Caco-2 (cell line): ENCODE results near the gene KLRG1. TPM values are rescaled to one million over a fixed set of nuclear protein-coding genes. Genes with fewer than 3 reads are reported as not detected.

Experiments used
- Bru-seq: library from RNA; stranded (reverse); fragments of 400-500 nt; gene quantifications from one replicate; lab custom pipeline; 2021; lab: Mats Ljungman, UMichigan
- BruChase-seq, 2 experiments: library from RNA; stranded (reverse); fragments of 400-500 nt; gene quantifications; one replicate each; lab custom pipeline; 2021; lab: Mats Ljungman, UMichigan
- BruUV-seq: library from RNA; stranded (reverse); fragments of 400-500 nt; replicated peaks from 2 replicates; lab custom pipeline; 2021; lab: Mats Ljungman, UMichigan
- CTCF ChIA-PET: fragments of 300-600 bp; sonication (Branson Sonifier 250); formaldehyde crosslinking; loops from one replicate; lab custom pipeline; 2022; ENCODE audit warnings: antibody characterized with exemption; lab: Charles Lee
- POLR2A ChIA-PET: fragments of 300-600 bp; sonication (Branson Sonifier 250); formaldehyde crosslinking; loops from one replicate; lab custom pipeline; 2022; ENCODE audit warnings: antibody characterized with exemption; lab: Charles Lee
- DNase-seq, 2 experiments: peaks; one replicate each; pipeline versions ENCODE4 v3.0.0 to v3.0.0-alpha.2; 2020 to 2022
- H3K27me3 ChIP-seq: replicated peaks from 2 replicates; pipeline ENCODE4 v1.6.0; 2011; ENCODE audit warnings: low read length; ENCODE audit not compliant: control insufficient read depth, insufficient read depth
- H3K36me3 ChIP-seq: 2 replicates; pipeline ENCODE4 v1.5.1; 2011; ENCODE audit warnings: low read length; ENCODE audit not compliant: control insufficient read depth, insufficient read depth
- H3K4me1 ChIP-seq: fragments of 250-450 bp; sonication (Bioruptor Pico); 2 replicates; pipeline ENCODE4 v1.5.1; 2020; ENCODE audit warnings: mild to moderate bottlenecking
- H3K4me3 ChIP-seq: 2 replicates; pipeline ENCODE4 v1.5.1; 2011; ENCODE audit warnings: low read depth, mild to moderate bottlenecking, control low read depth, low read length
- H3K9me3 ChIP-seq: fragments of 250-450 bp; sonication (Bioruptor Pico); 2 replicates; pipeline ENCODE4 v1.5.1; 2020; ENCODE audit warnings: mild to moderate bottlenecking, moderate library complexity
- H3K27ac Mint-ChIP-seq: one replicate; pipeline ENCODE4 v1.8.0; 2022; ENCODE audit warnings: mixed read lengths; ENCODE audit not compliant: unreplicated experiment
- H3K27me3 Mint-ChIP-seq: one replicate; pipeline ENCODE4 v1.8.0; 2022; ENCODE audit warnings: mixed read lengths; ENCODE audit not compliant: insufficient read depth, unreplicated experiment
- H3K36me3 Mint-ChIP-seq: one replicate; pipeline ENCODE4 v1.8.0; 2022; ENCODE audit warnings: mild to moderate bottlenecking, mixed read lengths; ENCODE audit not compliant: insufficient read depth, unreplicated experiment
- H3K4me1 Mint-ChIP-seq: one replicate; pipeline ENCODE4 v1.8.0; 2022; ENCODE audit warnings: low read depth, mixed read lengths; ENCODE audit not compliant: unreplicated experiment
- H3K4me3 Mint-ChIP-seq: one replicate; pipeline ENCODE4 v1.8.0; 2022; ENCODE audit warnings: mild to moderate bottlenecking, moderate library complexity, mixed read lengths; ENCODE audit not compliant: unreplicated experiment
- H3K9me3 Mint-ChIP-seq: one replicate; pipeline ENCODE4 v1.8.0; 2022; ENCODE audit warnings: mixed read lengths; ENCODE audit not compliant: unreplicated experiment
- intact Hi-C: fragments of 100-400 bp; cut with micrococcal nuclease; formaldehyde crosslinking; loops from one replicate; pipeline ENCODE4 v1.10.0; 2022; ENCODE audit not compliant: unreplicated experiment
- long read RNA-seq: library from polyadenylated mRNA; stranded (forward); transcript quantifications from one replicate; pipeline ENCODE4 v2.0.0, GENCODE V29; 2022
- total RNA-seq: library from RNA; stranded (reverse); gene quantifications from 2 replicates; pipeline ENCODE4 v1.2.3, GENCODE V29; 2022
- TF ChIP-seq, protein P1 (sequence below), 2 experiments: fragments of 200-600 bp in 1 of 2; IDR thresholded peaks; 1 replicate in 1 of 2; 2 replicates in 1 of 2; pipeline versions ENCODE4 v1.5.1 to v1.8.0; 2011 to 2022; ENCODE audit warnings: antibody characterized with exemption in 1 of 2, control low read depth in 1 of 2, inconsistent platforms in 1 of 2, low read depth in 1 of 2, low read length in 1 of 2, mild to moderate bottlenecking in 1 of 2, moderate library complexity in 1 of 2; ENCODE audit not compliant: insufficient read depth in 1 of 2, severe bottlenecking in 1 of 2, unreplicated experiment in 1 of 2

Gene KLRG1
- 1.2 and 3.0 TPM in 2 replicates for total RNA-seq
- percentile 36 among the genes with signal in this experiment for Bru-seq, nascent RNA
- BruChase-seq, experiment 1, labeled RNA remaining after a 2-hour chase: percentile 40 among the genes with signal in this experiment
- percentile 43 among the genes with signal in this experiment for BruChase-seq, experiment 2, labeled RNA remaining after a 6-hour chase
- long read RNA-seq, partial matches to known transcripts: 0 of 4 reads
- long read RNA-seq, other reads (novel, unspliced or antisense): 3 of 4 reads

DNA sequence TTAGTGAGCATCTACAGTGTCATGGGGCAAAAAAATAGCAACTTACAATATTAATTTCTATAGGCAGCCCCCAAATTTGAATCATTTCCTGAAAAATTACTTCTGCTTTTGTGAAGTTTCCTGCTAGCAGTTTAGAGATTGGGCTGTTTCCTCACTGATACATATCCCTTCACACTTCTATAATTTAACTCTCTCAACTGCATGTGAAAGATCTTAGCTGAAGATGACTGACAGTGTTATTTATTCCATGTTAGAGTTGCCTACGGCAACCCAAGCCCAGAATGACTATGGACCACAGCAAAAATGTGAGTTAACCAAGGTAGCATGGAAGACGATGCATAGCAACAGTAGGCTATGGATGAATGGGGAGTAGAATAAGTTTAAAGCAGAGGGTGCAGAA is at the start of gene KLRG1:
KLRG1 (plus strand) TSS at position 134 of the 400 bp plus-strand sequence; CDS start at position 224, 90 bp downstream.
- no peaks in the 10 kb centered on the region for H3K4me1 ChIP-seq
- no TSS peak for BruUV-seq
- H3K27me3 Mint-ChIP-seq: no peaks in the 10 kb centered on the region
- intact Hi-C loops: no loop called here
- H3K27me3 ChIP-seq: no peaks in the 10 kb centered on the region
- H3K9me3 ChIP-seq: no peaks in the 10 kb centered on the region
- no peaks in the 10 kb centered on the region for H3K4me1 Mint-ChIP-seq
- H3K9me3 Mint-ChIP-seq: no peaks in the 10 kb centered on the region
- H3K36me3 ChIP-seq: no peaks in the 10 kb centered on the region
- ChIA-PET POLR2A (no interaction called here), CTCF (no interaction called here)
- H3K36me3 Mint-ChIP-seq: no peaks in the 10 kb centered on the region
- no peak within 1 kb of the TSS for H3K4me3 Mint-ChIP-seq
- H3K4me3 ChIP-seq: no peak within 1 kb of the TSS
- no peak for DNase-seq
- TF ChIP-seq, protein P1, sequence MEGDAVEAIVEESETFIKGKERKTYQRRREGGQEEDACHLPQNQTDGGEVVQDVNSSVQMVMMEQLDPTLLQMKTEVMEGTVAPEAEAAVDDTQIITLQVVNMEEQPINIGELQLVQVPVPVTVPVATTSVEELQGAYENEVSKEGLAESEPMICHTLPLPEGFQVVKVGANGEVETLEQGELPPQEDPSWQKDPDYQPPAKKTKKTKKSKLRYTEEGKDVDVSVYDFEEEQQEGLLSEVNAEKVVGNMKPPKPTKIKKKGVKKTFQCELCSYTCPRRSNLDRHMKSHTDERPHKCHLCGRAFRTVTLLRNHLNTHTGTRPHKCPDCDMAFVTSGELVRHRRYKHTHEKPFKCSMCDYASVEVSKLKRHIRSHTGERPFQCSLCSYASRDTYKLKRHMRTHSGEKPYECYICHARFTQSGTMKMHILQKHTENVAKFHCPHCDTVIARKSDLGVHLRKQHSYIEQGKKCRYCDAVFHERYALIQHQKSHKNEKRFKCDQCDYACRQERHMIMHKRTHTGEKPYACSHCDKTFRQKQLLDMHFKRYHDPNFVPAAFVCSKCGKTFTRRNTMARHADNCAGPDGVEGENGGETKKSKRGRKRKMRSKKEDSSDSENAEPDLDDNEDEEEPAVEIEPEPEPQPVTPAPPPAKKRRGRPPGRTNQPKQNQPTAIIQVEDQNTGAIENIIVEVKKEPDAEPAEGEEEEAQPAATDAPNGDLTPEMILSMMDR (IDR thresholded peaks at IDR 0.05; ENCODE audit: insufficient read depth in 1 of 2, low read depth in 1 of 2, low read length in 1 of 2, severe bottlenecking in 1 of 2, unreplicated experiment in 1 of 2): no peak
- no peak within 1 kb of the TSS for H3K27ac Mint-ChIP-seq

DNA sequence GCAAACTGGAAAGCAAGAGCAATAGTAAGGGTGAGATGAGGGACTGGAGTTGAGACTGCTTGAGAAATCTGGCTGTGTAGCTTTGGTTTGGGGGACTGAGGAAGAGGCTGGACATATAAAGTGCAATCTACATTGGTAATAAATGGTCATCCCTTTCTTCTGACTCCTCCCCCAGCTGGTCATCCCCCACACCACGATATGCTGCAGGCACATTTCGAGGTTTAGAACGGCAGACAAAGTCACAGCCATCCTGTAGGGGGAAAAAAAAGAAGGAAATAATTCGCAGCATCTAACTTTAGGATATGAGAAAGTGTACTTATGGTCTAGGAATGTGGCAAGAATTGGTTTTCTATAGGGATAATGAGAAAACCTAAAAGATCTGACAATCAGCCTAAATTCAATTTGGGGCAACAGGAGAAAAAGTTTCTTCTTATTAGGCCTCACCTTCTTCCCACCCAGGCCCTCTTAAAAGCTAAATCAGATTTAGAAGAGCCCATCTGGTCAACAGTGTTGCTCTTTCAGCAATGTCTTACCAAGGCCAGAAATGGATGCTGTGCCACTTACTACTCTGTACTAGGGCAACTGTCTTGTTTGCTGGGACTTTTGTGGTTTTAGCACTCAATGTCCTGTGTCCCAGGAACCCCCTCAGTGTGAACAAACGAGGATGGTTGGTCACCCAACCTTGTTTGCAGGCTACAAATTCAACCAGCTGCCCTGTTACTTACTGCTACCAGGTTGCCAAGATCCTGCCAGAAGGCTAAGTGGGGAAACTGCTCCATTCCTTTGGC is 47.5 kb upstream of the KLRG1 start:
- DNase-seq: no peak
- no peak overlapping the region for H3K4me3 ChIP-seq
- H3K4me1 ChIP-seq: no peaks in the 10 kb centered on the region
- POLR2A ChIA-PET: no interaction called here
- H3K9me3 ChIP-seq: no peaks in the 10 kb centered on the region
- Mint-ChIP-seq H3K4me1 (peaks cover 4% of the 10 kb centered on the region), H3K4me3 (no peak overlapping the region), H3K36me3 (peaks cover 65% of the 10 kb centered on the region), H3K27me3 (no peaks in the 10 kb centered on the region), H3K27ac (no peak overlapping the region), H3K9me3 (no peaks in the 10 kb centered on the region)
- no peaks in the 10 kb centered on the region for H3K27me3 ChIP-seq
- peaks cover 13% of the 10 kb centered on the region for H3K36me3 ChIP-seq
- TF ChIP-seq, protein P1 (IDR thresholded peaks at IDR 0.05; ENCODE audit: insufficient read depth in 1 of 2, low read depth in 1 of 2, low read length in 1 of 2, severe bottlenecking in 1 of 2, unreplicated experiment in 1 of 2): no peak
- BruUV-seq: no TSS peak
- CTCF ChIA-PET: no interaction called here
- intact Hi-C loops: no loop called here

DNA sequence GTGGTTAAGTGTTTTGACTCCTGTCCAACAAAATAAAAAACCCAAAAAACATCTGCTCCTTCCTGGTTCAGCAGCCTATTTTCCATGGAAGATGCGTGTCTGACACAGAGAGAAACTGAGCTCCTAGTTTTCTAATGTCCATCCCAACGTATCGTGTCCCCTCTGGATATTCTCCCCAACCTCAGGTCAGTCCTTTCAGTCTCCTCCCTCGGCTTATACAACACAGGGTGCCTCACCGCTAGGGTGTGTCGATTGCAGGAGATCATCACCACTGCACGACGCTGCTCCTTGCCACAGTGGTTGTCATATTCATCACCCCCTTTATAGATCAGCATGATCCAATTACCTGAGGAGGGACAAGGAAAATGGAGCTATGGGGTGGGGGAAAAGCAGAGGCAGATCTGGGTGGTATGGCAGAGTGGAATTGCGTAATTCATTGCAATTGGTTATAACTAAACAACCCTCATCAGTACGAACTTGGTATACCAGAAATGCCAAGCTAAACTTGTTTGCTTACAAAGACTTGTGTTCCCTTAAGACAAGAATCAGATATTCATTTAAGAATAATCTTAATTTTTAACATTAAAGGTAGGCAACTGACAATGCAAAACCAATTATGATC is 45.7 kb upstream of the KLRG1 start:
- Mint-ChIP-seq H3K9me3 (no peaks in the 10 kb centered on the region), H3K4me1 (peaks cover 9% of the 10 kb centered on the region), H3K27ac (no peak overlapping the region), H3K4me3 (no peak overlapping the region), H3K36me3 (peaks cover 68% of the 10 kb centered on the region), H3K27me3 (no peaks in the 10 kb centered on the region)
- Histone ChIP-seq H3K4me1 (peaks cover 6% of the 10 kb centered on the region), H3K27me3 (no peaks in the 10 kb centered on the region), H3K36me3 (peaks cover 13% of the 10 kb centered on the region), H3K9me3 (no peaks in the 10 kb centered on the region), H3K4me3 (no peak overlapping the region)
- POLR2A ChIA-PET: no interaction called here
- CTCF ChIA-PET: no interaction called here
- TF ChIP-seq, protein P1 (IDR thresholded peaks at IDR 0.05; ENCODE audit: insufficient read depth in 1 of 2, low read depth in 1 of 2, low read length in 1 of 2, severe bottlenecking in 1 of 2, unreplicated experiment in 1 of 2): no peak
- intact Hi-C loops: no loop called here
- no TSS peak for BruUV-seq
- DNase-seq: no peak
